ENCODE measurements around the gene ABHD16B. TPM values are rescaled to one million over a fixed set of nuclear protein-coding genes. Genes with fewer than 3 reads are reported as not detected.

ABHD16B gene
- total and polyA plus RNA-seq, 2 of the 13 experiments (the other 11 are each of a cell fraction or from before 2014, with no cell fraction given), result not detected

GRCh38 chr20:63861981-63862901, 943 bp downstream of the ABHD16B start (continued):
- TF ChIP-seq AGO2 (optimal IDR thresholded peaks at IDR 0.05; ENCODE audit: low read depth, low read length), result peak; percentile 96
- TF ChIP-seq ZNF570 (CRISPR knock-in tag; IDR thresholded peaks at IDR 0.05; ENCODE audit: borderline replicate concordance), result no peak
- TF ChIP-seq ZNF816 (CRISPR knock-in tag; IDR thresholded peaks at IDR 0.05; ENCODE audit: borderline replicate concordance), result no peak
- no peak for TF ChIP-seq HIVEP1 (CRISPR knock-in tag; IDR thresholded peaks at IDR 0.05)
- TF ChIP-seq ZNF639 (CRISPR knock-in tag; conservative IDR thresholded peaks at IDR 0.05), result no peak
- TF ChIP-seq ZNF768 (CRISPR knock-in tag; IDR thresholded peaks at IDR 0.05), result peak; percentile 8; the same call in 1 of the 2 replicates
- TF ChIP-seq PBX2 (CRISPR knock-in tag; IDR thresholded peaks at IDR 0.05), result no peak
- peak; percentile 45; the same call in 1 of the 2 replicates for TF ChIP-seq NR0B2 (CRISPR knock-in tag; IDR thresholded peaks at IDR 0.05)
- TF ChIP-seq ZNF512B (CRISPR knock-in tag; IDR thresholded peaks at IDR 0.05; ENCODE audit: borderline replicate concordance), result no peak
- TF ChIP-seq CREB1 (IDR thresholded peaks at IDR 0.05), result no peak
- TF ChIP-seq CREB1 (CRISPR knock-in tag; IDR thresholded peaks at IDR 0.05), result no peak
- TF ChIP-seq ZNF543 (CRISPR knock-in tag; IDR thresholded peaks at IDR 0.05), result no peak
- TF ChIP-seq KLF6 (CRISPR knock-in tag; IDR thresholded peaks at IDR 0.05), result no peak
- 0 out of 2 replicates have a peak, but pooled peaks have one; percentile 18 for TF ChIP-seq ZNF292 (CRISPR knock-in tag; IDR thresholded peaks at IDR 0.05; ENCODE audit: borderline replicate concordance, low read depth)
- TF ChIP-seq MYPOP (CRISPR knock-in tag; IDR thresholded peaks at IDR 0.05), result no peak
- no peak for TF ChIP-seq JUN (CRISPR knock-in tag; IDR thresholded peaks at IDR 0.05)
- no peak for TF ChIP-seq ADNP (CRISPR knock-in tag; IDR thresholded peaks at IDR 0.05)
- no peak for TF ChIP-seq ZBTB37 (CRISPR knock-in tag; IDR thresholded peaks at IDR 0.05)
- TF ChIP-seq ZNF672 (CRISPR knock-in tag; IDR thresholded peaks at IDR 0.05), result no peak
- no peak for TF ChIP-seq ZNF326 (CRISPR knock-in tag; IDR thresholded peaks at IDR 0.05; ENCODE audit: borderline replicate concordance)
- TF ChIP-seq SATB2 (CRISPR knock-in tag; IDR thresholded peaks at IDR 0.05), result no peak
- TF ChIP-seq ZSCAN12 (CRISPR knock-in tag; IDR thresholded peaks at IDR 0.05), result no peak

Measured in HepG2 (cell line).